WTC11 (cell line): ENCODE data around the gene SLC25A26.

Experiments
- AR ChIP-seq: fragments of 250-450 bp; sonication (Bioruptor Pico); IDR thresholded peaks from 2 replicates; pipeline ENCODE4 v1.9.0; 2021; ENCODE audit warnings: mild to moderate bottlenecking
- ESRRA ChIP-seq: sonication (generic); formaldehyde crosslinking; IDR thresholded peaks from 2 replicates; pipeline ENCODE4 v1.8.1; 2022; ENCODE audit warnings: mild to moderate bottlenecking, missing genetic modification reagents, borderline replicate concordance
- HMGA2 ChIP-seq: fragments of 250-450 bp; sonication (Bioruptor Pico); IDR thresholded peaks from 2 replicates; pipeline ENCODE4 v1.4.0; 2021; ENCODE audit warnings: mild to moderate bottlenecking, moderate library complexity
- HMGXB4 ChIP-seq: sonication (generic); formaldehyde crosslinking; IDR thresholded peaks from 2 replicates; pipeline ENCODE4 v1.8.1; 2023; ENCODE audit warnings: mild to moderate bottlenecking, moderate library complexity, missing genetic modification reagents
- MAX ChIP-seq: sonication (generic); formaldehyde crosslinking; IDR thresholded peaks from 2 replicates; pipeline ENCODE4 v1.8.0; 2022; ENCODE audit warnings: mild to moderate bottlenecking, missing genetic modification reagents
- NR2C2 ChIP-seq: sonication (generic); formaldehyde crosslinking; IDR thresholded peaks from 2 replicates; pipeline ENCODE4 v1.8.0; 2022; ENCODE audit warnings: mild to moderate bottlenecking, missing genetic modification reagents
- SP1 ChIP-seq: sonication (generic); formaldehyde crosslinking; conservative IDR thresholded peaks from 2 replicates; pipeline ENCODE4 v1.8.1; 2022; ENCODE audit warnings: missing genetic modification reagents
- STAT6 ChIP-seq: sonication (generic); formaldehyde crosslinking; conservative IDR thresholded peaks from 2 replicates; pipeline ENCODE4 v1.8.1; 2023; ENCODE audit warnings: mild to moderate bottlenecking, low read depth, missing genetic modification reagents, moderate library complexity
- TEAD4 ChIP-seq: sonication (generic); formaldehyde crosslinking; IDR thresholded peaks from 2 replicates; pipeline ENCODE4 v1.8.0; 2022; ENCODE audit warnings: mild to moderate bottlenecking, missing genetic modification reagents
- USF2 ChIP-seq: sonication (generic); formaldehyde crosslinking; IDR thresholded peaks from 2 replicates; pipeline ENCODE4 v1.8.1; 2023; ENCODE audit warnings: mild to moderate bottlenecking, missing genetic modification reagents, moderate library complexity
- ZNF138 ChIP-seq: sonication (generic); formaldehyde crosslinking; conservative IDR thresholded peaks from 2 replicates; pipeline ENCODE4 v1.8.1; 2022; ENCODE audit warnings: mild to moderate bottlenecking, moderate library complexity, missing genetic modification reagents
- TF ChIP-seq, protein P1 (sequence below): fragments of 200-600 bp; IDR thresholded peaks from 2 replicates; pipeline ENCODE4 v1.8.0; 2022; ENCODE audit warnings: antibody characterized with exemption

- TF ChIP-seq, protein P1, sequence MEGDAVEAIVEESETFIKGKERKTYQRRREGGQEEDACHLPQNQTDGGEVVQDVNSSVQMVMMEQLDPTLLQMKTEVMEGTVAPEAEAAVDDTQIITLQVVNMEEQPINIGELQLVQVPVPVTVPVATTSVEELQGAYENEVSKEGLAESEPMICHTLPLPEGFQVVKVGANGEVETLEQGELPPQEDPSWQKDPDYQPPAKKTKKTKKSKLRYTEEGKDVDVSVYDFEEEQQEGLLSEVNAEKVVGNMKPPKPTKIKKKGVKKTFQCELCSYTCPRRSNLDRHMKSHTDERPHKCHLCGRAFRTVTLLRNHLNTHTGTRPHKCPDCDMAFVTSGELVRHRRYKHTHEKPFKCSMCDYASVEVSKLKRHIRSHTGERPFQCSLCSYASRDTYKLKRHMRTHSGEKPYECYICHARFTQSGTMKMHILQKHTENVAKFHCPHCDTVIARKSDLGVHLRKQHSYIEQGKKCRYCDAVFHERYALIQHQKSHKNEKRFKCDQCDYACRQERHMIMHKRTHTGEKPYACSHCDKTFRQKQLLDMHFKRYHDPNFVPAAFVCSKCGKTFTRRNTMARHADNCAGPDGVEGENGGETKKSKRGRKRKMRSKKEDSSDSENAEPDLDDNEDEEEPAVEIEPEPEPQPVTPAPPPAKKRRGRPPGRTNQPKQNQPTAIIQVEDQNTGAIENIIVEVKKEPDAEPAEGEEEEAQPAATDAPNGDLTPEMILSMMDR = no peak
- TF ChIP-seq NR2C2 = no peak
- no peak for TF ChIP-seq SP1
- TF ChIP-seq HMGXB4 = no peak
- no peak for TF ChIP-seq ZNF138 (CRISPR knock-in tag)
- TF ChIP-seq AR = no peak
- no peak for TF ChIP-seq TEAD4 (CRISPR knock-in tag)
- TF ChIP-seq USF2 (CRISPR knock-in tag) = no peak
- no peak for TF ChIP-seq HMGA2 (CRISPR knock-in tag)
- TF ChIP-seq ESRRA = no peak
- TF ChIP-seq STAT6 = no peak
- TF ChIP-seq MAX = no peak
Observed at GRCh38 chr3:66215106-66215505, 5.7 kb upstream of the SLC25A26 start.
